Urinary bladder (tissue), 4 donors: Measurements from ENCODE around the gene PDLIM5. TPM values are rescaled to one million over a fixed set of nuclear protein-coding genes. Genes with fewer than 3 reads are reported as not detected.
"Not testable (repeated sequence)": the region's sequence is repeated elsewhere in the genome, so short reads cannot be mapped to it uniquely, and the experiment has no call there.

ENCODE experiments used
- DNase-seq: peaks from one replicate; pipeline ENCODE4 v3.0.0-alpha.2; 2015; ENCODE audit errors: extremely low spot score
- H3K27ac ChIP-seq: one replicate; pipeline ENCODE4 v1.5.1; 2013; ENCODE audit warnings: low read depth, mild to moderate bottlenecking, moderate library complexity
- H3K36me3 ChIP-seq: one replicate; pipeline ENCODE4 v1.6.1; 2013; ENCODE audit warnings: mild to moderate bottlenecking, moderate library complexity; ENCODE audit not compliant: insufficient read depth
- H3K4me1 ChIP-seq: one replicate; pipeline ENCODE4 v1.6.1; 2013; ENCODE audit warnings: mild to moderate bottlenecking, moderate library complexity; ENCODE audit not compliant: insufficient read depth
- H3K4me3 ChIP-seq: one replicate; pipeline ENCODE4 v1.5.1; 2013; ENCODE audit warnings: low read depth, low read length
- WGBS: extraction: QIAGEN DNeasy Blood & Tissue Kit; methylation state at CpG from one replicate; pipeline ENCODE4 v1.1.7; 2013; 5-methylcytosine and 5-hydroxymethylcytosine counted together
- polyA plus RNA-seq: library from polyadenylated mRNA; stranded (reverse); fragments of 200-250 nt; gene quantifications from one replicate; pipeline ENCODE4 v1.2.3, GENCODE V29; 2013
- total RNA-seq: library from RNA; depleted of rRNA; stranded (reverse); fragments of >200 nt; gene quantifications from one replicate; pipeline ENCODE4 v1.2.3, GENCODE V29; 2014
- donor health status: healthy with polysubstance abuse.
- donor health status: healthy.

Gene PDLIM5
- total and polyA plus RNA-seq, 2 donors = 60.8 to 243 TPM

DNA sequence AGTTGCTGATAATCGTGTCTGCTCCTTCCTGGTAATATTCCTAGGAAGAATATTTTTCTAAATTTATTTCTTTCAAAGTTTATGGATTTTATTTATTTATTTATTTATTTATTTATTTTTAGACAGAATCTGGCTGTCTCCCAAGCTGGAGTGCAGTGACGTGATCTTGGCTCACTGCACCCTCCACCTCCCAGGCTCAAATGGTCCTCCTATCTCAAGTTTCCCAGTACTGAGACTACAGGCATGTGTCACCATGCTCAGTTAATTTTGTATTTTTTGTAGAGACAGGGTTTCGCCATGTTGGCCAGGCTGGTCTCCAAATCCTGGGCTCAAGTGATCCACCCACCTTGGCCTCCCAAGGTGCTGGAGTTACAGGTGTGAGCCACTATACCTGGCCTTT lies 48.9 kb downstream of the PDLIM5 start:
- Histone ChIP-seq H3K4me1 (no peaks in the 10 kb centered on the region), H3K27ac (no peak overlapping the region), H3K36me3 (no peaks in the 10 kb centered on the region), H3K4me3 (no peak overlapping the region)
- DNase-seq = no peak
- 67% methylated on average over 3 of the region's 3 CpGs for WGBS

DNA sequence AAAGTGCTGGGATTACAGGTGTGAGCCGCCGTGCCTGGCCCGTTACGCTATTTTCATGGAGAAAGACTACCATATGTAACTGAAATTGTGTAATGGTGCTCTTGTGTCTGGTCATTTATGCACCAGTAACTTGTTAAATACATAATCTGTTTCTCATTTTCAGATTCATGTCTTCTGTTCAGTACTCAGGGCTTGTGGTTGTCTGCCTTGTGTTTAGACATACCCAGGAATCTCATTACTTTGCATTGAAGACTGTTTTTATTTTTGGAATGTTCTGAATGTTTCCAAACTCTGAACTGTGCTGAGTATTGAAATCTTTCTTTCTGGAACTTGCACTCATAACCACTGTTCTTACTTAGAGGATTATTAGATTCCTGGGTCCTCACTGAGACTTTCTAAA lies 52.8 kb downstream of the PDLIM5 start:
- no peak overlapping the region for H3K27ac ChIP-seq
- DNase-seq = no peak
- WGBS = 97% methylated on average over 4 of the region's 4 CpGs

DNA sequence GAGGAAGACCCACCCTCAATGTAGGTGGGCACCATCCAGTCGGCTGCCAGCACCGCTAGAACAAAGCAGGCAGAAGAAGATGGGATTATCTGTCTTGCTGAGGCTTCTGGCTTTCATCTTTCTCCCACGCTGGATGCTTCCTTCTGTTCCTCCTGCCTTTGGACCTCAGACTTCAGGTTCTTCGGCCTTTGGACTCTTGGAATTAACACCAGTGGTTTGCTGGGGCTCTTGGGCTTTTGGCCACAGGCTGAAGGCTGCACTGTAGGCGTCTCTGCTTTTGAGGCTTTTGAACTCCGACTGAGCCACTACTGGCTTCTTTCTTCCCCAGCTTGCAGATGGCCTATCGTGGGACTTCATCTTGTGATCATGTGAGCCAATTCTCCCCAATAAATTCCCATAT lies 55.1 kb downstream of the PDLIM5 start:
- no peaks in the 10 kb centered on the region for H3K4me1 ChIP-seq
- H3K4me3 ChIP-seq = no peak overlapping the region
- H3K27ac ChIP-seq = no peak overlapping the region
- H3K36me3 ChIP-seq = no peaks in the 10 kb centered on the region
- 95% methylated on average over 7 of the region's 7 CpGs for WGBS
- no peak for DNase-seq

More for the DNA sequence above, 52.8 kb downstream of the PDLIM5 start:
- Histone ChIP-seq H3K4me1 (no peaks in the 10 kb centered on the region), H3K36me3 (no peaks in the 10 kb centered on the region), H3K4me3 (no peak overlapping the region)

DNA sequence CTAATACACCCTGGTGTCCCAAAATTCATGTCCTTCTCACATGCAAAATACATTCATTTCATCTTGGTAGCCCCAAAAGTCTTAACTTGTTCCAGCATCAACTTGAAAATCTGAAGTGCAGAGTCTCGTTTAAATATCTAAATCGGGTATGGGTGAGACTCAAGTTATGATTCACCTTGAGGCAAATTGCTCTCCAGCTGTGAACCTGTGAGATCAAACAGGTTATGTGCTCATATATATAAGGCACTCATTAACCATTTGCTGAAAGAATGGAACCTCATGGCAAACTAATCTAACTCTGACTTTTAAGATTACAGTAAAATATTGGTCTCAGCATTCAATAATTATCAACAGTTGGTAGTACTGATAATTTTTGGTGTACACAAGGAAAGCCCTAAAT lies 55.5 kb downstream of the PDLIM5 start:
- Histone ChIP-seq H3K27ac (no peak overlapping the region), H3K36me3 (no peaks in the 10 kb centered on the region), H3K4me3 (no peak overlapping the region), H3K4me1 (no peaks in the 10 kb centered on the region)
- no peak for DNase-seq
- 85% methylated on average over 2 of the region's 2 CpGs for WGBS

DNA sequence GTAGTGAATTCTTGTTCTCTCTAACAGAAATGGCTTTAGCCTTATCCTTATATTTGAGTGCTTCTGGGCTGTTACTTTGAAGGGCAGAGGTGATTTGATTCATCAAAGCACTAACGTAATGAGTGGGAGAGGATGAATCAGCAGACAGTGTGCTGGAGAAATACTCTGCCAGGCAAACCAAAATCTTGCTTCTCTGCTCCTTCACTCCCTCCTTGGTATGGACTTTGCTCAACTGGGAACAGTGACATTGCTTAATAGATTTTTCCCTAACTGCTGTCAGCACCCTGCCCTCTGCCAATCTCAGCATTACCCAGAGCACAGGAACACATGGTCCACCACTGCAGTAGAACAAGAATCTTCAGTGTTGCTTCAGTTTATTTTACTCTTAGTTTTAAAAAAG lies 56.0 kb downstream of the PDLIM5 start:
- DNase-seq = no peak
- no peaks in the 10 kb centered on the region for H3K4me1 ChIP-seq
- no peak overlapping the region for H3K4me3 ChIP-seq
- no peaks in the 10 kb centered on the region for H3K36me3 ChIP-seq
- 15% methylated on average over 1 of the region's 1 CpG for WGBS
- H3K27ac ChIP-seq = no peak overlapping the region

DNA sequence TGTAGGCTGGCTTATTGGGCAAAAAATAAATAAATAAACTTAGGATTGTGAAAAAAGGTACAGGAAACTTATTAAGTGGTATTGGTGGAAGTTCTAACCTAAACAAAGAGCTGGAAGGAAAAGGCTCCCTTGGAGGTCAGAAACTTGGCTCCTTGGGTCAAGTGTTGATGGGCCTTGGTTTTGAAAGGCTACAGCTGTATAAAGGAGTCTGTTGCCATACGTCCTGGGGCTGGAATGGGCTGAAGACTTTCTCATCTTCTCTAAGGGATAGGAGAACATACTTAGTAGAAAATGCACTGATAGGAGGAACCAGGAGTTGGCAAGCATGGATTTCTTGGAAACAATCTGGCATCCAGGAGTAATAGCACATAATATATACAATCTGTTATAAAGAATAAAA lies 56.6 kb downstream of the PDLIM5 start:
- H3K27ac ChIP-seq = no peak overlapping the region
- WGBS = 19% methylated on average over 1 of the region's 1 CpG

DNA sequence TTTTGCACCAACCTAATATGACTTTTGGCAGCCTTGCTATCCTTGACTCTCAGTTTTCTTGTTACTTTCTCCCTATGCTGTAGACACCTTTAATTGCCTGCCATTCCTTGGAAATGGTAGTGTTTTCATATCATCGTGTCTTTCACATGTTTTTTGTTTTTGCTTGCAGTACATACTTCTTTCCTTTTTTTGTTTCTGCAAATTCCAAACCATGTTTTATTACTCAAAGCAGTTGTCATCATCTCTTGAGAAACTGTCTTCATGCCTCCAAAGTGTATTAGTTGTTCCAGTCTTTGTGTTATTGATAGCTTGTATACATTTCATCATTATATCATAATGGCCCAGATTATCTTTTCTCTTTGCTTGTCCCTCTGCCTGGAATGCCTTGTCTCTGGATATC lies 57.1 kb downstream of the PDLIM5 start:
- 32% methylated on average over 1 of the region's 1 CpG for WGBS
- Histone ChIP-seq H3K36me3 (no peaks in the 10 kb centered on the region), H3K4me1 (no peaks in the 10 kb centered on the region), H3K4me3 (no peak overlapping the region), H3K27ac (no peak overlapping the region)
- no peak for DNase-seq

More for the DNA sequence above, 56.6 kb downstream of the PDLIM5 start:
- no peak for DNase-seq
- Histone ChIP-seq H3K4me1 (no peaks in the 10 kb centered on the region), H3K36me3 (no peaks in the 10 kb centered on the region), H3K4me3 (no peak overlapping the region)

DNA sequence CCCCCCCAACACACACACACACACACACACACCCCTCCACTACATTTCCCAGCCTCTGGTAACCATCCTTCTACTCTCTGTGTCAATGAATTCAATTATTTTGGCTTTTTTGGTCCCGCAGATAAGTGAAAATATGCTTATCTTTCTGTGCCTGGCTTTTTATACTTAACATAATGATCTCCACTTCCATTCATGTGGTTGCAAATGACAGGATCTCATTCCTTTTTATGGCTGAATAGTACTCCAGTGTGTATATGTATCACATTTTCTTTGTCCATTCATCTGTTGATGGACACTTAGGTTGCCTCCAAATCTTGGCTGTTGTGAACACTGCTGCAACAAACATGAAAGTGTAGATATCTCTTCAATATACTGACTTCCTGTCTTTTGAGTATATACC lies 59.8 kb downstream of the PDLIM5 start:
- Histone ChIP-seq H3K27ac (no peak overlapping the region), H3K4me1 (no peaks in the 10 kb centered on the region), H3K4me3 (no peak overlapping the region), H3K36me3 (no peaks in the 10 kb centered on the region)
- no peak for DNase-seq
- WGBS = 99% methylated on average over 1 of the region's 1 CpG

DNA sequence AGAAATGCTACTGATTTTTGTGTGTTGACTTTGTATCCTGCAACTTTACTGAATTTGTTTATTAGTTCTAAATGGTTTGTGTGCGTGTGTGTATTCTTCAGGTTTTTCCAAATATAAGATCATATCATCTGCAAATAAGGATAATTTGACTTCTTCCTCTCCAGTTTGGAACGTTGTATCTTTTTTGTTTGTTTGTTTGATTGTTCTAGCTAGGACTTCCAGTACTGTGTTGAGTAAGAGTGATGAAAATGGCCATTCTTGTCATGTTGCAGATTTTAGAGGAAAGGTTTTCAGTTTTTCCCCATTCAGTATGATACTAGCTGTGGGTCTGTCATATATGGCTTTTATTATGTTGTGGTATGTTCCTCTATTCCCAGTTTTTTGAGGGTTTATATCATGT lies 61.8 kb downstream of the PDLIM5 start:
- 95% methylated on average over 2 of the region's 2 CpGs for WGBS

DNA sequence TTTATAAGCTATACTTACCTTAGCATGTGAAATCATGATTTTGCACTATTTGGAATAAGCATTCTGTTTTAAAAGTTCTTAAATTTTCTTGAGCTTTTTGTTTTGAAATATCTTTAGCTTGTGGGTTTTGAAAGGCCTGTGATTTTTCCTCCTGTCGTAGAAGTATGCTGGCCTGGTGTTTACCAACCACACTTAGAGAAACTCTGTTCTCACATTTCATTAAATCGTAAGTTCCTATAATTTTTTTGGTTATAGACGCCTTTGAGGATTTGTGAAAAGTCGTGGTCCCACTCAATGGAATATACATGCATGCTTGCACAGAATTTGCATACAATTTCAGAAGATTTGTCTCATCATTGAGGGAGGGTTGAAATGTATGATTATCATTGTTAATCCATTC lies 63.6 kb downstream of the PDLIM5 start:
- Histone ChIP-seq H3K4me3 (no peak overlapping the region), H3K27ac (no peak overlapping the region), H3K4me1 (no peaks in the 10 kb centered on the region), H3K36me3 (no peaks in the 10 kb centered on the region)
- WGBS = 75% methylated on average over 4 of the region's 4 CpGs
- no peak for DNase-seq

More for the DNA sequence above, 61.8 kb downstream of the PDLIM5 start:
- not testable (repeated sequence) for DNase-seq, H3K36me3 ChIP-seq, H3K4me3 ChIP-seq, H3K4me1 ChIP-seq, H3K27ac ChIP-seq

DNA sequence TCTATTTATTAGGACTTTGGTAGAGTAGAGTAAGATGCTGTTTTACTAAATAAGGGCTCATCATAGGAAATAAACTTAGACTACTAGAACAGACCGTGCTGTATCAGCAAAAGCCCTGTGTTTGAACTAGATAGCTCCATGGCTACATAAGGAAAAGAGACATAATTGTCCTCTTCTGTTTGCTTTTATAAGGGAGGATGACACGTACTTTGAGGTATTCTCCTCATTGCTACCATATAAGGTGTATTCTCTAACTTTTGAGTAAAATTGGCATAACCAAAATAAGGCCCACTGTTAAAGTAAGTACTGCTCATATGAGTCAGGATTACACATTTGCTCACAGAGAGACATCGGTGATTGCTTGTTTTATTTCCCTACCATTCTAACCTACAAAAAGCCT lies 64.3 kb downstream of the PDLIM5 start:
- Histone ChIP-seq H3K36me3 (no peaks in the 10 kb centered on the region), H3K4me1 (no peaks in the 10 kb centered on the region), H3K27ac (peak overlapping the region; percentile 5), H3K4me3 (no peak overlapping the region)
- DNase-seq = no peak
- WGBS = 57% methylated on average over 3 of the region's 3 CpGs

DNA sequence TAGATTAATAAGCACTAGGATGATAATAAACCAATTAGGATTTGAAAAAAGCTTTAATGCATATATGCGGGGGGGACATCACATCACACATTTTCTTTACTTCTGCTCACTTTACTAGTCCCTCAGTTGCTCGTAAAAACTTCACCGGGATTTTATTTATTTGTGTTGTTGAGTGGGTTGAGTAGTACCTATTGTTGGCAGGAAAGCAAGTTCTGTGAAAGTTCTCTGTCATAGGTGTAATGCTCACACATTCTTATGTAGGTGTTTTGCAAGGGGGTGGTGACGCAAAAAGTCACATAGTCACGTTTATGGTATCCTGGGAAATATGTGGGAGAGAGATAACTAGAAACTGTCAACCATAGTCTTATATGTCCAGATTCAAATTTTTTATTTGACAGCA lies 65.3 kb downstream of the PDLIM5 start:
- Histone ChIP-seq H3K36me3 (no peaks in the 10 kb centered on the region), H3K4me1 (peaks cover 1% of the 10 kb centered on the region), H3K27ac (no peak overlapping the region), H3K4me3 (no peak overlapping the region)
- 71% methylated on average over 5 of the region's 5 CpGs for WGBS
- no peak for DNase-seq

DNA sequence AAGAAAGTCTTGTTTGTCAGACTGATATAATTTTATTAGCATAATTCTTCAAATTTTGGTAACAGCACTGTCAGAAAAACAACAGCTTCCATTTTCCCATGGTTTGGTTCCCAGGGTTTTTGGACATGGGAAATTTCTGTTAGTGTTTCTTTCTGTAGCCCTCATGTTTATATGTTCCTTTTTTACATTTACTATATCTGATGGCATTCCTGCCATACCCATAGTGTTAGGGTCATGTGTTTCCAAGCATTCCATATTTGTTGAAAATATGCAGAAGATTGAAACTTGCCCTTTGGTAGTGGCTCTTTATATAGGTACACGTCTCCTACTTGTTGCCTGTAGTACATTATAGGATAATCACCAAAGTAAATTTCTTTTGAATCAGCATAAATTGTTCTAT lies 65.8 kb downstream of the PDLIM5 start:
- WGBS = 78% methylated on average over 1 of the region's 1 CpG
- Histone ChIP-seq H3K4me3 (no peak overlapping the region), H3K36me3 (no peaks in the 10 kb centered on the region), H3K4me1 (peaks cover 1% of the 10 kb centered on the region), H3K27ac (no peak overlapping the region)
- no peak for DNase-seq

DNA sequence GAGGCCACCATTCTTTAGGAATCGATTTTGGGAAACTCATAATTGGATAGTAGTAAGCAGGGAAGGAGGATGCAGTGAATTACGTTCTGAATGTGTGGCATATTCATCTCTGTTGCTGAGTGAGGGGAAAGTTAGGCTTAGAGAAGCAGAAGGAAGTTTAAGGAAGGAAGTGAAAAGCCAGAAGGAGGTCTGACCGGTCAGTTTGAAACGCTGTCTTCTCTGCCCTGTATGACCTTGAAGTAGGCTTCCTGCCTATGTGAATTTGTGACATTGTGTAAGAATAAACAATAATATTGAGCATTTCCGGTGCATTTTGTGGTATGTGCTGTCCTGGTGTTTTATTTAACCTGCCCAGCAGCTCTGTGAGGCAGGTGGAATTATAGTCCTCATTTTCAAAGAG lies 67.3 kb downstream of the PDLIM5 start:
- peaks cover 1% of the 10 kb centered on the region for H3K4me1 ChIP-seq
- no peak overlapping the region for H3K4me3 ChIP-seq
- 65% methylated on average over 5 of the region's 5 CpGs for WGBS
- DNase-seq = no peak
- H3K27ac ChIP-seq = no peak overlapping the region
- H3K36me3 ChIP-seq = no peaks in the 10 kb centered on the region
